HG03066 (cell line): ENCODE measurements around the gene HACD1.
A peak's percentile ranks its signal among the peaks of the same experiment; 100 is the strongest.

Experiments used
- ATAC-seq: cut with Tn5 transposase; IDR thresholded peaks from one replicate; pipeline ENCODE4 v1.9.1; 2021; ENCODE audit warnings: low read depth; ENCODE audit not compliant: unreplicated experiment

The HACD1 gene, protein sequence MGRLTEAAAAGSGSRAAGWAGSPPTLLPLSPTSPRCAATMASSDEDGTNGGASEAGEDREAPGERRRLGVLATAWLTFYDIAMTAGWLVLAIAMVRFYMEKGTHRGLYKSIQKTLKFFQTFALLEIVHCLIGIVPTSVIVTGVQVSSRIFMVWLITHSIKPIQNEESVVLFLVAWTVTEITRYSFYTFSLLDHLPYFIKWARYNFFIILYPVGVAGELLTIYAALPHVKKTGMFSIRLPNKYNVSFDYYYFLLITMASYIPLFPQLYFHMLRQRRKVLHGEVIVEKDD

GRCh38 chr10:17617031-17617911 is at the start of gene HACD1:
Gene HACD1 (minus strand): TSS chr10:17617374. CDS start chr10:17617339, 35 bp downstream.
- peak; percentile 48 for ATAC-seq

DNA sequence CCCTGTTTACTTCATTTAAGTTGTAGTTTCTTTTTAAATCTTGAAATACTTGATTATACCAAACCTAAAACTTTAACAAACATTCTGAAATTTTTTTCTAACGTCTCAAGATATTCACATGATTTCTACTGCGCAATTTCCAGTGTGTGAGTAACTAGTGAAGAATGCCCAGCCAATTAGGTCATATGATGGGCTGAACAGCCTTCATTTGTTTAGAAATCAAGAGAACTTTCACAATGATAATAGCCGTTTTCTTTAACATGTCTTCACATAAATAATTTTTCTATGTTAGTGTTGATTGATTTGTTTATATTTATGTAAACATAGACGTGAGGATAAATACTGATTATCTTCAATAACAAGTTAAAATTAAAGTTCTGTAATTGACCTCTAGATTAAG is 48.6 kb upstream of the HACD1 start:
- ATAC-seq: no peak

DNA sequence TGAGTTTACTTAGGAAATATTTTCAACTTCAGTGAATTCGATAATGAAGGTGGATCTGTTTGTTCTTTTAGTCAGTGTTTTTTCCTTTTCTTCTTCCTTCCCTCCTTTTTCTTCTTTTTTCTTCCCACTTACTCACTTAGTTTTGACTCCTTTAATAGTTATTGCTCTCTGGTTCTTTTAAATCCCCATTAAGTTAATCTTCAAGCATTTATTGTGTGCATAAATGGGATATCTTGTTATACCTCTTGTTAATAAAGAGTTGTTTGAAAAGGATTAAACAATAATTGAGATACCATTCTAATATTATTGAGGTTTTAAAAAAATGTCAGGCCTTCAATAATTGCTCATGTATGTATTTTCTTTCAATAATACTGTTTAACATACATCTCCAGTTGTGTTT is 46.3 kb upstream of the HACD1 start:
- ATAC-seq: no peak

DNA sequence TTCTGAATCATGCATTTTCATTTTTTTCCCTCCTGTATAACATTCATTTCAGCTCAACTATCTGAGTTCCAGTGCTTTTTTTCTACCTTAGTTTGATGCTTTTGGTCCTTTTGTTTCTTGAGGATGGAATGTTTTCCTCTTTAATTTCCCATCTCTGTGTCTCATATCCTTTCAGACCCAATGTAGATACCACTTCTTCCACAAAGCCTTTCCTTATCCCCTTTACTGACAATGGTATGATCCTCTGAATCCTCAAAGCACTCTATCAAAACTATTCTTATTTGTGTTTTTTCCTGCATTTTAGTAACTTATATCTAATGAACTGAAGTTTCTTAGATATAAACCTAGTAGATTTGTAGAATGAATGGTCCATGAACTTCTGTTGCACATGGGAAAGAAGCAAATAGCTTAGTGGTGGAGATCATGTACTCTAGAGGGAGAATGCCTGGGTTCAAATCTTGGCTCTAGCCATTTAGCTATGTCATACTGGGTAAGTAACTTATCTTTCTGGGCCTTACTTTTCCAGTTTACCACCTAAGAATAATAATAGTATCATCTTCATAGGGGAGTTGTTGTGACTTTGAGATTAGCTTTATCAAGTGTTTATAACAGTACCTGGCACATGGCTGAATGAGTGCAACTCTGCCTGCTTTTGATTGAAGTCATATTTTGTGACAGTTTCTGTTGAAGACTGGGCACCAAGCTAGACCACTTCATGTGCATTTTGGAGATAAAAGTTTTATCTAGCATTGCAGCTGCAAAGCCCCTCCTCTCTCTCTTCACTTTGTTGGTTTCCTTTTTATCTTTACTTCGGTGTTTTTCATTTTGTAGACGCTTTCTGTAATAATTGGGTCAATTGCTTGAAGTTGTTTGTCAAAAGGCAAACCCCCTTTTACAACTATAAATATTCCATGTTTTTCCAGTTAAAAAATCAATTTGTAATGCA is 45.3 kb upstream of the HACD1 start:
- ATAC-seq: no peak

- ATAC-seq: no peak
These were observed 44.3 kb upstream of the HACD1 start for GRCh38 chr10:17661510-17661909.

GRCh38 chr10:17660921-17661320 is 43.7 kb upstream of the HACD1 start:
- ATAC-seq: no peak

DNA sequence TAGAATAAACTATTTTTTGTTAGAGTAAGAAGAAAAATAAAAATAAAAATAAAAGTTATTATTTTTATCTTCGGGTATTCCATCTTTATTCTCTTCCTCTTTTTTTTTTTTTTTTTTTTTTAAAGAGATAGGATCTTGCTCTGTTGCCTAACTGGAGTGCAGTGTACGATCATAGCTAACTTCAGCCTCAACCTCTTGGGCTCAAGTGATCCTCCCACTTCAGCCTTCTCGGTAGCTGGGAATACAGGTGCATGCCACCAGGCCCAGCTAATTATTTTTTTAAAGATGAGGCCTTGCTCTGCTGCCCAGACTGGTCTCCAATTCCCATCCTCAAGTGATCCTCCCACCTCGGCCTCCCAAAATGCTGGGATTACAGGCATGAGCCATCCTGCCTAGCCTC is 42.2 kb upstream of the HACD1 start:
- no peak for ATAC-seq

DNA sequence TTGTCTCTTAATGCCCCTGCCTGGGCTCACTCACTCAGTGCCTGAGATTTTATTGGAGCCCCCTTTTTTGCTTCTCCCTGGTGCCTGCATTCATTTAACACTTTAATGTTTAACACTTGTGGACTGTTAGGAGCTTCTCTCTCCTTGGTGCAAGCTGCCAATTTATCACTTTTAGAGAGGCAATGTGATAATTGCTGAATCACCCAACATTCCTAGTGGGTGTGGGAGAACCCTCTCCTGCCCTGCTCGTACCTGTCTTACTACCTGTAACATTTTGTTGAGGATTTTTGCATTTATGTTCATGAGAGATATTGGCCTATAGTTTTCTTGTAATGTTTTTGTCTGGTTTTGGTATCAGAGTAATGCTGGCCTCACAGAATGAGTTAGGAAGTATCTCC is 39.9 kb upstream of the HACD1 start:
- ATAC-seq: no peak

DNA sequence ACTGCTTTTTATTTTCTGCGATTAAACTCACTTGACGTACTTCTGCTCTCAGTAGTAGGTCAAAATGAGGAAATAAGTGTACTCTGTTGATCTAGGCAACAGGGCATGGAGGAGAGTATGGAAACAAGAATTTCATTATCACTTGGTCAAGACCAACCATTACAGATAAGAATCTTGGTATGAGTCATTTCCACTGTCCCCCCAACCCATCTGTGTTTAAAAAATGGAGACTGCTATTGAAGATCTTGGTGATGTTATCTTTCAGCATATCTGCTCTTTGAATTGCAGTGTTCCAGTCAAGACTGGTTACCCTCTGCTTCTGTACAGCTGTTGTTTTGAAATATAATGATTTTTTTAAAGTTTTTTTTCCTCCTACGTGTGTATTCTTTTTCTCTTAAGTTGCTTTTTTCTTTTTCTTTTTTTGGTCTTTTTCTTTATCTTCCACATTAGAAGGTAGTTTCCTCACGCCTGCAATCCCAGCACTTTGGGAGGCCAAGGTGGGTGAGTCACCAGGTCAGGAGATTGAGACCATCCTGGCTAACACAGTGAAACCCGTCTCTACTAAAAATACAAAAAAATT is 38.5 kb upstream of the HACD1 start:
- peak; percentile 79 for ATAC-seq

GRCh38 chr10:17655009-17655408 is 37.8 kb upstream of the HACD1 start:
- no peak for ATAC-seq

- no peak for ATAC-seq
These were observed 35.4 kb upstream of the HACD1 start for GRCh38 chr10:17652585-17652984.

GRCh38 chr10:17651896-17652295 is 34.7 kb upstream of the HACD1 start:
- no peak for ATAC-seq

- ATAC-seq: no peak
These were observed 33.2 kb upstream of the HACD1 start for GRCh38 chr10:17650416-17650815.

GRCh38 chr10:17649836-17650235 is 32.7 kb upstream of the HACD1 start:
- ATAC-seq: no peak

GRCh38 chr10:17649052-17649451 is 31.9 kb upstream of the HACD1 start:
- no peak for ATAC-seq

GRCh38 chr10:17648243-17649035 is 31.3 kb upstream of the HACD1 start:
- ATAC-seq: no peak

DNA sequence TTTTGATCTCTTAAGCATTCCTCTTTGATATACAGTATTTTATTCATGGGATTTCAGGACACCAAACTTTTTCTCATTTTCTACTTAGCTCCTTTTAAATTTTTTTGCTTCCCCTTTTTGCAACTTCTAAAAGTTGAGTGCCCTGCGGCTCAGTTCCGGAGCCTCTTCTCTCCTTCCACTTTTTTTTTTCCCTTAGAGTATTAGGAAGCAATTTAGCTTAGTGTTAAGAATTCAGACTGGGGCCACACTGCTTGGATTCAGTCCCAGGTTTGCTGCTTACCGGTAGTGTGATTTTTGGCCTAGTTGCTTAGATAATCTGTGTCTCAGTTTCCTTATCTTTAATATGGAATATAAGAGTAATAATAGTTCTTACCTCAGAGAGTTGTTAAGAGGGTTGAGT is 30.2 kb upstream of the HACD1 start:
- no peak for ATAC-seq

DNA sequence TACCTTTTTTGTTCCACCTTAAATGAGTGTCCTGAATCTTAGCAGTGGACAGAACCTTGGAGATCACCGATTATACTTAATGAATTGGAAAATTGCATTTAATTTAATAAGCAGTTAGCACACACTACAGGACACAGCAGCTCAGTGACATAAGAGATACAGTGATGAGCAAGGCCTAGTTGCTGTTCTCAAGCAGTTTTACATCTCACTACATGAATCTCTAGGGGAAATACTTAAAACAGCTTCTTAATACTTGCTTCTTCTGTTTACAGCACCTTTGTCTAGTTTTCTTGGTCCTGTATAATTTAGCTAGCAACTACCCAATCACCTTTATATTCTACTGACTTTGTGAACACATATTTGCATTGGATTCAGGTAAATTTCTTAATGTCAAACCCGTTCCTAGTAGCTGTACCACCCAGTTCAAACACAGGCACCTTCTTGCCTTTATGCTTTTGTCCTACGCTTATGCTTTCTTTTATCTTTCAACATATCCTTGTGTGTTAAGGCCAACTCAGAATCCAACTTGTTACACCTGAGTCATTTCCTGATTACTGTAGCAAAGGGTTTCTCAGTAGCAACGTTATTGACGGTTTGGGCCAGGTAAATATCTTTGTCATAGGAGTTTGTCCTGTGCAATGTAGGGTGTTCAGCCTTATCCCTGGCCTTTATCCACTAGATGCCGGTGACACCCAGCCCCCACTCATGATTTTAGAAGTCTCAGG is 28.6 kb upstream of the HACD1 start:
- ATAC-seq: no peak

DNA sequence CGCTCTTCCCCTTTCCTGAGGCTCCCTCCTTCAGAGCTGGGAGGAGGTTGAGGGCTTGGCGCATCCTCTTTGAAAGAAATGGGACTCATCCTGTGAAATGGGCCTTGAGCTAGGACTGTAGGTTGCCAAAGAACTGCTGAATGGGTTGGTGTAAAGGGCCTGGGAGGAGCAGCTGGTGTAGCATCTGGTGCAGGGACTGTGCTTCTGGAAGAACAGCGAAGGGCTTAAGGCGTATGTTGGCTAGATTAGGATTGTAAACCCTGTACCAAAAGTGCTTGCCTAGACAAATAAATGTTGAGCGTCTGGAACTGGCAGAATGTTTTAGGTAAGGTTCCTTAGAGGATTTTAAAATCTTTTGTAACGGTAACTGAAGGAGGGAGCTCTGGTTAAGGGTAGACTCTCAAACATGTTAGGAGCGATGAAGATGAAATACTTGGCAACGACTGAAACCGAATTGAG is 27.3 kb upstream of the HACD1 start:
- peak; percentile 30 for ATAC-seq
